Activated B cell treated with CpG ODN at 0.5 μM for 24 hours (primary cell): Measurements from ENCODE around the gene B4GALNT4. TPM values are rescaled to one million over a fixed set of nuclear protein-coding genes. Genes with fewer than 3 reads are reported as not detected.

ENCODE experiments used
- ATAC-seq: fragments of 200-7000 bp; cut with Tn5 transposase; one replicate; pipeline ENCODE4 v1.10.0; 2021; ENCODE audit warnings: low read depth, mild to moderate bottlenecking, moderate library complexity
- CTCF ChIA-PET: fragments of 350-600 bp; sonication (Branson Sonifier 250); formaldehyde crosslinking; loops from one replicate; lab custom pipeline; 2021; ENCODE audit warnings: antibody characterized with exemption; lab: Charles Lee
- POLR2A ChIA-PET: fragments of 350-600 bp; sonication (Branson Sonifier 250); formaldehyde crosslinking; loops from one replicate; lab custom pipeline; 2021; ENCODE audit warnings: antibody characterized with exemption; lab: Charles Lee
- DNase-seq: peaks from one replicate; pipeline ENCODE4 v3.0.0; 2022
- H3K27ac Mint-ChIP-seq: one replicate; pipeline ENCODE4 v1.8.0; 2020; ENCODE audit warnings: mixed read lengths
- H3K27me3 Mint-ChIP-seq: one replicate; pipeline ENCODE4 v1.8.0; 2021; ENCODE audit warnings: mixed read lengths
- H3K36me3 Mint-ChIP-seq: one replicate; pipeline ENCODE4 v1.8.0; 2021; ENCODE audit warnings: low read depth, mixed read lengths
- H3K4me1 Mint-ChIP-seq: one replicate; pipeline ENCODE4 v1.8.0; 2021; ENCODE audit warnings: mixed read lengths
- H3K4me3 Mint-ChIP-seq: one replicate; pipeline ENCODE4 v1.8.0; 2020; ENCODE audit warnings: mild to moderate bottlenecking, mixed read lengths
- H3K9me3 Mint-ChIP-seq: one replicate; pipeline ENCODE4 v1.8.0; 2020; ENCODE audit warnings: mixed read lengths
- CTCF ChIP-seq: fragments of 200-600 bp; IDR thresholded peaks from one replicate; pipeline ENCODE4 v1.8.0; 2022; ENCODE audit warnings: antibody characterized with exemption, mild to moderate bottlenecking
- intact Hi-C: fragments of 100-400 bp; cut with micrococcal nuclease; formaldehyde crosslinking; loops from one replicate; pipeline ENCODE4 v1.15.1; 2024
- total RNA-seq: library from RNA; stranded (reverse); gene quantifications from 2 replicates; pipeline ENCODE4 v1.2.3, GENCODE V29; 2022

B4GALNT4 gene
- total RNA-seq, 1 donor from 2014 or later: not detected

GRCh38 chr11:414318-414857, 45.1 kb downstream of the B4GALNT4 start:
- peaks cover 32% of the 10 kb centered on the region for H3K4me1 Mint-ChIP-seq
- TF ChIP-seq CTCF: no peak
- intact Hi-C loops: loop anchor here (2.0 kb wide), 1 partner anchor 92 kb away; the partner anchor contains the start of gene RNH1

GRCh38 chr11:415640-416041, 46.3 kb downstream of the B4GALNT4 start:
- H3K27me3 Mint-ChIP-seq: no peaks in the 10 kb centered on the region
- intact Hi-C loops: loop anchor here (1.0 to 2.0 kb wide), 3 partner anchors 8 to 91 kb away; partner anchors contain the start of gene RNH1
- no peaks in the 10 kb centered on the region for H3K36me3 Mint-ChIP-seq
- ChIA-PET POLR2A (interaction anchor here (1.1 to 3.2 kb wide), 5 partner anchors 8 to 209 kb away, joined by 3 to 41 read pairs (median 4); partner anchors contain the start of genes BET1L, PTDSS2 and RIC8A), CTCF (interaction anchor here (1.5 kb wide), 1 partner anchor 9 kb away, joined by 5 read pairs; no protein-coding TSS in a partner anchor)
- peaks cover 32% of the 10 kb centered on the region for H3K4me1 Mint-ChIP-seq
- H3K27ac Mint-ChIP-seq: peak overlapping the region; percentile 56
- ATAC-seq (no peak), DNase-seq (no peak)
- peak overlapping the region; percentile 79 for H3K4me3 Mint-ChIP-seq
- no peaks in the 10 kb centered on the region for H3K9me3 Mint-ChIP-seq
- TF ChIP-seq CTCF: no peak

More at GRCh38 chr11:414318-414857, 45.1 kb downstream of the B4GALNT4 start:
- no peaks in the 10 kb centered on the region for H3K27me3 Mint-ChIP-seq
- no peaks in the 10 kb centered on the region for H3K36me3 Mint-ChIP-seq
- CTCF ChIA-PET: no interaction called here
- no peaks in the 10 kb centered on the region for H3K9me3 Mint-ChIP-seq
- DNase-seq (no peak), ATAC-seq (peak; percentile 35)
- H3K27ac Mint-ChIP-seq: peak overlapping the region; percentile 69
- POLR2A ChIA-PET: interaction anchor here (0.6 to 3.2 kb wide), 10 partner anchors 8 to 897 kb away, joined by 3 to 41 read pairs (median 4); partner anchors contain the start of genes BET1L, PSMD13, PTDSS2 and RIC8A
- H3K4me3 Mint-ChIP-seq: peak overlapping the region; percentile 81

- ATAC-seq (peak; percentile 4), DNase-seq (no peak)
- Mint-ChIP-seq H3K27me3 (no peaks in the 10 kb centered on the region), H3K4me3 (peak overlapping the region; percentile 79), H3K9me3 (no peaks in the 10 kb centered on the region), H3K4me1 (peaks cover 32% of the 10 kb centered on the region), H3K27ac (peak overlapping the region; percentile 56), H3K36me3 (no peaks in the 10 kb centered on the region)
- ChIA-PET CTCF (interaction anchor here (1.5 kb wide), 1 partner anchor 9 kb away, joined by 5 read pairs; no protein-coding TSS in a partner anchor), POLR2A (interaction anchor here (0.6 to 3.2 kb wide), 8 partner anchors 9 to 209 kb away, joined by 3 to 41 read pairs (median 3); partner anchors contain the start of genes BET1L, PGGHG, PTDSS2 and RIC8A)
- intact Hi-C loops: no loop called here
- no peak for TF ChIP-seq CTCF
Measured at GRCh38 chr11:416051-416756, 46.9 kb downstream of the B4GALNT4 start.

GRCh38 chr11:416757-417621, 47.7 kb downstream of the B4GALNT4 start:
- Mint-ChIP-seq H3K4me3 (peak overlapping the region; percentile 79), H3K4me1 (peaks cover 32% of the 10 kb centered on the region), H3K9me3 (no peaks in the 10 kb centered on the region), H3K36me3 (no peaks in the 10 kb centered on the region), H3K27me3 (no peaks in the 10 kb centered on the region), H3K27ac (no peak overlapping the region)
- ChIA-PET POLR2A (interaction anchor here (0.6 to 3.2 kb wide), 7 partner anchors 10 to 210 kb away, joined by 3 to 41 read pairs (median 3); partner anchors contain the start of genes BET1L, PGGHG, PTDSS2 and RIC8A), CTCF (interaction anchor here (0.6 to 1.5 kb wide), 2 partner anchors 10 to 31 kb away, joined by 3 to 5 read pairs; no protein-coding TSS in a partner anchor)
- DNase-seq: peak; percentile 55
- no peak for TF ChIP-seq CTCF
- intact Hi-C loops: no loop called here
- peak; percentile 60 for ATAC-seq
